GM23248 (cell line): Measurements from ENCODE around the gene SLC37A3.

Experiments
- EZH2 ChIP-seq: fragments of 200-600 bp; sonication (generic); IDR thresholded peaks from 2 replicates; pipeline ENCODE4 v1.6.1; 2018; ENCODE audit warnings: antibody characterized with exemption, mild to moderate bottlenecking; ENCODE audit not compliant: insufficient read depth, poor library complexity, severe bottlenecking
- EZH2phosphoT487 ChIP-seq: fragments of 200-600 bp; sonication (generic); IDR thresholded peaks from 2 replicates; pipeline ENCODE4 v1.6.1; 2018; ENCODE audit warnings: antibody characterized with exemption, moderate library complexity, mild to moderate bottlenecking, low read depth; ENCODE audit not compliant: insufficient read depth

DNA sequence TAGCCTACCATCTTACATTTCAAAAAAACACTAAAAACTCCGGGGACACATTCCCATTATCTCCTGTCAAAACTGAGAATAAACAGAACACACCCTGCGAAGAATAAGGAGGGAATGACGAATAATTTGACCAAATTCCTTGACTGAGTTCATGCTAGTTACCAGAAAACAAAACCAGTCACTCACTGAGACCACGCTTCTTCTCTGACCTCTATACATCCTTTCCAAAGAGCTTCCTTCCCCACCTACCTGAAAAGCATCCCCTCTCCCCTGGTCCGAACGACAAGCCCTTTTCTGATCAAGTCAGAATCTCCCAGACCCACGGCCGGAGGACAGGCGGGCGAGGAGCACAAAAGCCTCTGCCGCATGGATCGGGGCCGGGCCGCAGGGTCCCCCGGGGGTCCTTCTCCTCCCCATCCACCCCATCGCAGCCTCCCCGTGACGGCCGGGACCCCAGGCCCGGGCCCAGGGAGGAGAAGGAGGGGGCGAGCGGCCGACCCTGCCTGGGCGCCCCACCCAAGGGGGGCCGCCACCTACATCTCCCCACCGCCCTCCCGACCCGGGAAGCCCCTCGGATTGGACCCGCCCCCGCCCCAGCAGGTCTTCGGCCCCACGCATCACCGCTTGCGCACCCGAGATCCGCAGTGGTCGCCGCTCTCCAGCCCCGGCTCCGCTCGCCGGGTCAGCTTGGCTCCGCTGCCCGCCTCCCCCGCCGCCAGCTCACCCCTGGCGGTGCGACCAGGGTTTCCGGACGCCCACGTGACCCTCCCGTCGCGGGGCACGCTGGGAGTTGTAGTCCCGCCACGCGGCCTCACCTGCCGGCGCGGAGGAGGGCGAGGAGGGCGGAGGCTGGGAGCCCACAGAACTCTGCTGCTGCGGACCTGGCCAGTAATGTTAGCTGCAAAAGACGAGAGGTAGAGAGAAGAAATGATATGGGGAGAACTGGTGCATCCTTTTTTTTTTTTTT is at the start of gene SLC37A3:
- TF ChIP-seq EZH2 (no peak), EZH2phosphoT487 (no peak)
